ENCODE data around the gene ARRB1.

The ARRB1 gene

GRCh38 chr11:75244052-75244814 is 107.2 kb downstream of the ARRB1 start:
- DNase-seq, result no peak

- no peak for DNase-seq
Observed at GRCh38 chr11:75242722-75243600, 108.5 kb downstream of the ARRB1 start.

GRCh38 chr11:75241906-75242644 is 109.4 kb downstream of the ARRB1 start:
- DNase-seq, result no peak

DNA sequence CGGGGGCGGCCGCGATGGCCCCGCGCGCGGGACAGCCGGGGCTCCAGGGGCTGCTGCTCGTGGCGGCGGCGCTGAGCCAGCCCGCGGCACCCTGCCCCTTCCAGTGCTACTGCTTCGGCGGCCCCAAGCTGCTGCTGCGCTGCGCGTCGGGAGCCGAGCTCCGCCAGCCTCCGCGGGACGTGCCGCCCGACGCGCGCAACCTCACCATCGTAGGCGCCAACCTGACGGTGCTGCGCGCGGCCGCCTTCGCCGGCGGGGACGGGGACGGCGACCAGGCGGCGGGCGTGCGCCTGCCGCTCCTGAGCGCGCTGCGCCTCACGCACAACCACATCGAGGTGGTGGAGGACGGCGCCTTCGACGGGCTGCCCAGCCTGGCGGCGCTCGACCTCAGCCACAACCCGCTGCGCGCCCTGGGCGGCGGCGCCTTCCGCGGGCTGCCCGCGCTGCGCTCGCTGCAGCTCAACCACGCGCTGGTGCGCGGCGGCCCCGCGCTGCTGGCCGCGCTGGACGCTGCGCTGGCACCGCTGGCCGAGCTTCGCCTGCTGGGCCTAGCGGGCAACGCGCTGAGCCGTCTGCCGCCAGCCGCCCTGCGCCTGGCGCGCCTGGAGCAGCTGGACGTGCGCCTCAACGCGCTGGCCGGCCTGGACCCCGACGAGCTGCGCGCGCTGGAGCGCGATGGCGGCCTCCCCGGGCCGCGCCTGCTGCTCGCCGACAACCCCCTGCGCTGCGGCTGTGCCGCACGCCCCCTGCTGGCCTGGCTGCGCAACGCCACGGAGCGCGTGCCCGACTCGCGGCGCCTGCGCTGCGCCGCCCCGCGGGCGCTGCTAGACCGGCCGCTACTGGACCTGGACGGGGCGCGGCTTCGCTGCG is 110.2 kb downstream of the ARRB1 start:
- DNase-seq, result peak; percentile 12

DNA sequence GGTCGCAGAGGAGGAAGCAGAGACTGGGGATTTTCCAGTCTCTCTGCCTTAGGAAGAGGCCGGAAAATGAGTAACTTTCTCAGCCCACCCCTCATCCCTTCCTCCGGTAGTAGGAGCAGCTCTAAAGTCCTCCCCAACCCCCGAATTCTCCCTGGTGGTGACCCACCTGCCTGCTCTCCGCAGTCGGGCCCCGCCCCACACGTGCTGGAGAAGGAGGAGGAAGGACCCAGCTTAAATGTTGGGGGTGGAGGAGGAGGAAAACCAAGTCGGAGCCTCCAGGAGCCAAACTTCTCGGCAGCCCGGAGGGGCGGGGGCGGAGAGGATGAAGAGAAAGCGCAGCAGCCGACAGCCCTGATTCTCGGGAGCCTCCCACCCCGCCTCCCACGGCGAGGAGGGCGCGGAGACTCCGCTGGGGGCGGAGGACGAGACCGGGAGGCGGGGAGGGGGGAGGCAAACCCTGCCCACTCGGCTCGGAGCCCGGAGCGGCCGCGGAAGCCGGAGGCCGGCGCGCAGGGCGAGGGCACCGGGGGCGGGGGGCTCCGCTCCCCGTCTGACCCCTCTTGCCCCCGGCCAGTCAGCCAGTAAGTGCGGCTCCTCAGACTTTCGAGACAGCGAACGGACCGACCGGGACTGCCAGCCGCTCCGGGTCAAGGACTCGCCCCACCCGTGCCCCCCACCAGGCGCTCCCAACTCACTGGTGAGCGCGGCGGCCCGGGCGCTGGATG is 111.0 kb downstream of the ARRB1 start, which contains the start of gene TPBGL:
TPBGL (plus strand) TSS at position 464 of the 725 bp plus-strand sequence. CDS start 276 bp downstream, outside the sequence.
- DNase-seq, result no peak

DNA sequence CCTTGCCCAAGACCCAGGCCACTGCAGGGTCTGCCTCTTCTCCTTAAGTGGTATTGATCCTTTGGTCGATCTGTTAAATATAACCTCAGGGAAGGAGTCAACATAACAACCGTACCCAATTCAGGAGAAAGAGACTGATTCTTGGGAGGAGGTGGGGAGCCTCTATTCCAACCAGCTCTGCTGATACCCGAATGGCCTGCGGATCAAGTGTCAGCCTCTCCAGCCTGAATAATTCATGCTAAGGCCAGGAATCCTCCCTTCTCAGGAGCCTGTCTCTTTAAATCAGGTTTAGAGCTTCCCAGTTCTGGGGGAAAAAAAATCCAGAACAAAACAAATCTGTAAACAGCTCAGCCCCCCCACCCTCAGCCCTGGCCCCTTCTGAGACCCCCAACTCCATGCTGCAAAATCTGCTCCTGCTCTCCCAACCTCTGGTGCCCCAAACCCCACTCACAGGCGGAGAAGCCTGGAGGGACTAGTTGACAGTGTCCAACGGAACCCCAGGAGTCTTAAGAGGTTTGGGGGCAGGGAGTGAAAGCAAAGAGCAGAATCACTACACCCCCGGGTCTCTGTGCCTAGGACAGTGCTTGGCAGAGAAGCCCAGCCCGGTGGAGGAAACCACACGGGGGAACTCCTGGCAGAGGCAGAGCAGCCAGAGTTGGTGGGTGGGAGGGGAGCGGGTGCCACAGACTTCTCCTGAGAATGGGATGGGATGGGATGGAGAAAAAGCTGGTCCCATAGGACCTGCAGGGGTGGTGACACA is 111.8 kb downstream of the ARRB1 start:
- DNase-seq, result no peak

GRCh38 chr11:75238595-75239440 is 112.6 kb downstream of the ARRB1 start:
- DNase-seq, result no peak

DNA sequence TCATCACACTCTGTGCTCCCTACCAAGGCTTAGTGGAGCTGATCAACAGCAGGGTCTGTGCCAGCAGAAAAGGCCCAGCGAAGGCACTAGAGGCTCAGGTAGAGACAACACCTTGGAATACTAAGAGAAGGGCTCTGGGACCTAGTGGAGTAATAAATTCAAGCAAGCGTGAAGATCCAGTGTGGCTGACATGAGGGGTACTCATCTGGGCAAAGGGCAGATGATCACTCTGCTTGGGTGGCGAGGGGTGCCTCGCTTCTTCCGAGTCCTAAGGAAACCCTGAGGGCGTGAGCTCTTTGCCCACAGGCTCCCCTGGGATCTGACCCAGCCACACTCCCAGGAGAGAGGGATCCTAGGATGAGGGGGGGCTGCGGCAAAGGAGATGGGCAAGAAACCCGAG is 114.4 kb downstream of the ARRB1 start:
- DNase-seq, result no peak

GRCh38 chr11:75236062-75236461 is 115.4 kb downstream of the ARRB1 start:
- DNase-seq, result no peak

GRCh38 chr11:75233754-75234172 is 117.7 kb downstream of the ARRB1 start:
- DNase-seq, result no peak

DNA sequence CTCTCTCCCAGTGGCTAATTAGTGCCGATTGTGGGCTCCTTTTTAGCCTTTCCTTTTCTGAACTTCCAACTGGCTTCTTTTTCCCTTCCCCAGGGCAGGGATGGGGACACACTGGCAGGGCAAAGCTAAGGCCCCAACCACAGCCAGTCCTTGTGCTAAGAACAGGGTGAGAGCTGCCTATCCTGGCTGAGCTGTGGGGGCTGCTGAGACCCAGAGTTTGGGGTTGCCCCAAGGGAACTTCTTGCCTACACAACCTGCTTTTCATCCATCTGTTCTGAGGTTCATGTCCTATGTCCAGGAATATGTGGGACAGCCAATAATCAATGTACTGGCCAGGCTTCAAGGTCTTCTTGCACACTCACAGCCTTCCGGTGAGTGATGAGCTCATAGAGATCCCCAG is 120.8 kb downstream of the ARRB1 start:
- no peak for DNase-seq

DNA sequence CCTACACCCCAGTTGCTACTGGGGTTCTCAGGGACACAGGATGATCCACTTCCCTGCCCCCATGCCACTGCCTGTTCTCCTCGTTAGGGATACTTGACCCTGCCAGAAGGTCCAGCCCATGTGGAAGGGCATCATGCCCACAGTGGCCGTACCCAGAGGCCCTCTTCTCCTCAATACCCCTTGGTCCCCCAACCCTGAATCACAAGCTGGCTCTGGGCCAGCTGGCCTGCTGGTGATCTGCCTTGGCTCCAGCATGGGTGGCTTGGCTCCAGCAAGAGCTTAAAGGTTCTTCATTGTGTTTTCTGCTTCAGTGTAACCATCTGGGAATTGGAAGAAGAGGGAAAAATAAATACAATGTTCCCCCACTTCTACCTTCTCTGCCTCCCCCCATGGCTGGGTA is 122.0 kb downstream of the ARRB1 start:
- DNase-seq, result no peak

GRCh38 chr11:75225794-75226193 is 125.7 kb downstream of the ARRB1 start:
- no peak for DNase-seq

GRCh38 chr11:75223954-75224643 is 127.4 kb downstream of the ARRB1 start:
- no peak for DNase-seq

DNA sequence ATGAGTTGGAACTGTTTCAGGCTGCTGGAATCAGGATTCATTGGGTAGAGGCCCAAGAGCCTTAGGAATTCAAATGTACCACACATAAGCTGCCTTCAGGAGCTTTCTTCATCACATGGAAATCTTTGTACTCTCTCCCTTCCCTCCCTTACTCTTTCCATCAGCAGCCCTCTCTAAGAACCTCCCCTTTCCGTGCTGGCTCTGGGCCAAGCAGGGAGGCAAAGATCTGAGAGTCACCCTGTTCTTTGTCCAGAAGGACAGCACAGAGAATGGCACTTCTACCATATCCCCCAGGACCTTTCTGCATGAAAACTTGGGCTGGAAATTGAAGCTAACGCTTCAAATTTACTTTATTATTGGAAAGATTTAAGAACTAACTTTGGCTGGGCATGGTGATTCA is 131.6 kb downstream of the ARRB1 start:
- no peak for DNase-seq

- no peak for DNase-seq
Observed at GRCh38 chr11:75214843-75215242, 136.6 kb downstream of the ARRB1 start.

GRCh38 chr11:75214411-75214821 is 137.0 kb downstream of the ARRB1 start:
- no peak for DNase-seq

Measured in NCI-H2081 treated with DMSO at 0.1 percent for 48 hours (cell line).